HG03571 (cell line): ENCODE data around the gene PRKAR1A.
A peak's percentile ranks its signal among the peaks of the same experiment; 100 is the strongest.
"Not testable (repeated sequence)": the region's sequence is repeated elsewhere in the genome, so short reads cannot be mapped to it uniquely, and the experiment has no call there.

ENCODE experiments used
- ATAC-seq: cut with Tn5 transposase; IDR thresholded peaks from one replicate; pipeline ENCODE4 v1.9.1; 2021; ENCODE audit not compliant: unreplicated experiment

The PRKAR1A gene

DNA sequence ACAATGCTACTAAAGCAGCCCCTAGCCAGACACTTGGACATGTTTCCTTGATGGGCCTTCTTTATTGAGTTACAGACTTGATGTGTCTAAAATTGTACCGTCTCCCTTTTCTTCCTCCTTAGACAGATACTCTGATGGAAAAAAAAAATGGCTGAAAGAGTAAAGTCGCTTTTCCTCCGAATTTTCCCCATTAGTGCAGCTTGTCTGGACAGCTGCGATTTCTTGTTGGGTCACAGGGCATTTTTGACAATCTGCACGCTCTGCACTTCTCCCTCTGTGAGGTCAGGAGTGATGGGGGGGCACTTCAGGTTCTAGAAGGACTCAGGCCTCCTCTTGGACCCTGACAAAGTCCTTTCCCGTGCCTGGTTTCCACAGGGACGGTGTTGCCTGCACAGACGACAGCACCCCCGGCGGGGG lies 968 bp upstream of the PRKAR1A start:
- ATAC-seq: no peak

DNA sequence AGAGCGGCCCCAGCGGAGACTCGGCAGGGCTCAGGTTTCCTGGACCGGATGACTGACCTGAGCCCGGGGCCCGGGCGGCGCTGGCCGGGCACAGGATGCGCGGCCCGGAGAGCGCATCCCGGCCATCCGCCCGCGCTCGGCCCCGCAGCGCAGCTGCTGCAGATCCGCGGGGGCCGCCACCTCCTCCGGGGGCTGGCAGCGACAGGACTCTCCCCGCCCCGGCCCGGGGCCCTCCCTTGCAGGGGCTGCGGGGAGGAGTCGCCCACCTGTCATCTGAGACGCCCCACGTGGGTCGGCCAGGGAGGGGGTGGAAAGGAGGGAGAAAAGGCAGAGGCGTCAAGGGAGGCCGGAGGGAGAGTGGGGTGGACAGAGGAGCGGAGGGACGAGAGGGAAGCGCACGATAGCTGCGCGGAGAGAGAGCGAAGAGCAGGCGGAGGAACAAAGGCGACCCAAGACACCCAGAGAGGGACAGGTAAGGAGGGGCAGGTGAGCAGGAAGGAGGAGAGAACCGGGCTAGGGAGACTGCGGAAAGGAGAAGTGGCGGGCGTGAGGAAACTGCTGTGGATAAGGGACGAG lies 471 bp upstream of the PRKAR1A start:
- ATAC-seq: peak; percentile 40

GRCh38 chr17:68512960-68513474 lies 787 bp downstream of the PRKAR1A start:
- no peak for ATAC-seq

- no peak for ATAC-seq
Measured at GRCh38 chr17:68513932-68514331, 1.7 kb downstream of the PRKAR1A start.

GRCh38 chr17:68514831-68515635 lies 2.8 kb downstream of the PRKAR1A start:
- ATAC-seq: no peak

- ATAC-seq: no peak
Measured at GRCh38 chr17:68516732-68517131, 4.5 kb downstream of the PRKAR1A start.

DNA sequence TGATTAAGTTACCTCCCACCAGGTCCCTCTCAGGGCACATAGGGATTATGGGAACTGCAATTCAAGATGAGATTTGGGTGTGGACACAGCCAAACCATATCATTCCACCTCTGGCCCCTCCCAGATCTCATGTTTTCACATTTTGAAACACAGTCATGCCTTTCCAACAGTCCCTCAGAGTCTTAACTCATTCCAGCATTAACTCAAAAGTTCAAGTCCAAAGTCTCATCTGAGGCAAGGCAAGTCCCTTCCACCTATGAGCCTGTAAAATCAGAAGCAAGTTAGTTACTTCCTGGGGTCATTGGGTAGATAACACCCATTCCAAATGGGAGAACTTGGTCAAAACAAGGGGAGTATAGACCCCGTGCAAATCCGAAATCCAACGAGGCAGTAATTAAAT lies 5.4 kb downstream of the PRKAR1A start:
- ATAC-seq: not testable (repeated sequence)

DNA sequence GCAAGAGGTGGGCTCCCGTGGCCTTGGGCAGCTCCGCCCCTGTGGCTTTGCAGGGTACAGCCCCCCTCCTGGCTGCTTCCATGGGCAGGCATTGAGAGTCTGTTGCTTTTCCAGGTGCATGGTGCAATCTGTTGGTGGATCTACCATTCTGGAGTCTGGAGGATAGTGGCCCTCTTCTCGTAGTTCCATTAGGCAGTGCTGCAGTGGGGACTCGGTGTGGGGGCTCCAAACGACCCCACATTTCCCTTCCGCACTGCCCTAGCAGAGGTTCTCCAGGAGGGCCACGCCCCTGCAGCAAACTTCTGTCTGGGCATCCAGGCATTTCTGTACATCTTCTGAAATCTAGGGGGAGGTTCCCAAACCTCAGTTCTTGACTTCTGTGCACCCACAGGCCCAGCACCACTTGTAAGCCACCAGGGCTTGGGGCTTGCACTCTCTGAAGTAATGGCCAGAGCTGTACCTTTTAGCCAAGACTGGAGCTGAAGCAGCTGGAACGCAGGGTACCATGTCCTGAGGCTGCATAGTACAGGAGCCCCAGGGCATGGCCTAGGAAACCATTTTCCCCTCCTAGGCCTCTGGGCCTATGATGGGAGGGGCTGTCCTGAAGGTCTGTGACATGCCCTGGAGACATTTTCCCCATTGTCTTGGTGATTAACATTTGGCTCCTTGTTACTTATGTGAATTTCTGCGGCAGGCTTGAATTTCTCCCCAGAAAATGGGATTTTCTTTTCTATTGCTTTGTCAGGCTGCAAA lies 6.0 kb downstream of the PRKAR1A start:
- no peak for ATAC-seq

DNA sequence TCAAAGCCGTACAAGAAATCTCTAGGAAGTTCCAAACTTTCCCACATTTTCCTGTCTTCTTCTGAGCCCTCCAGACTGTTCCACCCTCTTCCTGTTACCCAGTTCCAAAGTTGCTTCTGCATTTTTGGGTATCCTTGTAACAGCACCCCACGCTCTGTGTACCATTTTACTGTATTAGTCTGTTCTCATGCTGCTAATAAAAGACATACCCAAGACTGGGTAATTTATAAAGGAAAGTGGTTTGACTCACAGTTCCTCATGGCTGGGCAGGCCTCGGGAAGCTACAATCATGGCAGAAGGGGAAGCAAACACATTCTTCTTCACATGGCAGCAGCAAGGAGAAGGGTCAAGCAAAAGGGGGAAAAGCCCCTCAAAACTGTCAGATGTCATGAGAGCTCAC lies 6.8 kb downstream of the PRKAR1A start:
- not testable (repeated sequence) for ATAC-seq

- no peak for ATAC-seq
Measured at GRCh38 chr17:68519911-68520310, 7.7 kb downstream of the PRKAR1A start.

- no peak for ATAC-seq
Measured at GRCh38 chr17:68522266-68522665, 10.0 kb downstream of the PRKAR1A start.

DNA sequence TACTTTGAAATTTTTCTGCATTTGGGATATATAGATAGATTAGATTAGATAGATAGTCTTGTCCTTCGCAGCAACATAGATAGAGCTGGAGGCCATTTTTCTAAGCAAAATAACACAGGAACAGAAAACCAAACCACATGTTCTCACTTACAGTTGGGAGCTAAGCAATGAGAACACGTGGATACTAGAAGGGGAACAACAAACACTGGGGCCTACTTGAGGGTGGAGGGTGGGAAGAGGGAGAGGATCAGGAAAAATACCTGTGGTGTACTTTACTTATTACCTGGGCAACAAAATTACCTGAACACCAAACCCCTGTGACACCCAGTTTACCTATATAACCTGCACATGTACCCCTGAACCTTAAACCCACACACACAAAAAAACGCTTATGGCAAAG lies 14.3 kb downstream of the PRKAR1A start:
- no peak for ATAC-seq

- ATAC-seq: no peak
Measured at GRCh38 chr17:68527314-68527713, 15.1 kb downstream of the PRKAR1A start.

GRCh38 chr17:68531252-68531651 lies 19.0 kb downstream of the PRKAR1A start:
- no peak for ATAC-seq

GRCh38 chr17:68532826-68533225 lies 20.6 kb downstream of the PRKAR1A start:
- no peak for ATAC-seq

- ATAC-seq: no peak
Measured at GRCh38 chr17:68533887-68534694, 21.9 kb downstream of the PRKAR1A start.

GRCh38 chr17:68534695-68535088 lies 22.5 kb downstream of the PRKAR1A start:
- no peak for ATAC-seq

DNA sequence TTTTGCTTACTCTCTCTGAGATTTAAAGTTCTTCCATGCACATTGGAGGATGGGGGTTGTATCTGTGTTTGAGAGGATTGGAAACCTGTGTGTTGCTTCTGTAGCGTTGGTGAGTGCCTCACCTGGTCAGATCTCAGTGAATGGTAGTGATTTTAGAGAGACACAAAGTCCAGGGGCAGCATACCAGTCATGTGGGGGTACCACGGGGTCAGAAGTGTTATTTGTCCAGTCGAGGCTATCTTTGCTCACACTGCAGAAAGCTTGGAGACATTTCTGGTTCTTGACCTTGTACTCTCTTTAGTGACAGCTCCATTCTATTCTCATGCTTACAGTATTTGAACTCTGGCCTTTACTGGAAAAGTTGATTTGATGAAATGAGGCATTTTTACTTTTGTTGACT lies 23.7 kb downstream of the PRKAR1A start:
- no peak for ATAC-seq

- ATAC-seq: no peak
Measured at GRCh38 chr17:68539548-68540467, 27.6 kb downstream of the PRKAR1A start.

DNA sequence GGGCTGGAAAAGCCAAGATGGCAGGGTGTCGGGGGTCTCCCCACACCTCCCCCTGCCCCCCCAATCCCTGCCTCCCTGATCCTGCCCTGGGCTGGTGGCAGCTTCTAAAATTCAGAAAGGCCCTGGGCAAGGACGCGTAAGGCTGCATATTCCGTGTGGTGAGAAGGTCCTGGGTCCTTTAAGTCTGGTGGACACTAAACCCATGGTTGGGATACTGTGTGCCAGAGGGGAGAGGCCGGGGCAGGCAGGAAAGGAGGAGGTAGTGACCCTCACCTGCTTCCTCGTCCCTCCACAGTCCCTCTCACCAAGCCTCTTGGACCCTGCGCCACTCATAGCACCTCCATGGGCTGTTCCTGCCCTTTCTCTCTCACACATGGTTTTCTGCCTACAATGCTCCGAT lies 28.8 kb downstream of the PRKAR1A start:
- no peak for ATAC-seq
